RKO (cell line): ENCODE measurements around the gene MYBBP1A.
"Not testable (repeated sequence)": the region's sequence is repeated elsewhere in the genome, so short reads cannot be mapped to it uniquely, and the experiment has no call there.

Experiments
- DNase-seq: peaks from one replicate; pipeline ENCODE4 v3.0.0-alpha.2; 2016; ENCODE audit warnings: low spot score

The MYBBP1A gene

GRCh38 chr17:4590042-4590441 is 34.9 kb upstream of the MYBBP1A start:
- DNase-seq = not testable (repeated sequence)

GRCh38 chr17:4588898-4589625 is 33.9 kb upstream of the MYBBP1A start:
- no peak for DNase-seq

GRCh38 chr17:4588391-4588790 is 33.2 kb upstream of the MYBBP1A start:
- DNase-seq = no peak

- no peak for DNase-seq
These were observed 32.6 kb upstream of the MYBBP1A start for GRCh38 chr17:4587803-4588202.

- DNase-seq = no peak
These were observed 32.0 kb upstream of the MYBBP1A start for GRCh38 chr17:4587195-4587594.

- no peak for DNase-seq
These were observed 30.9 kb upstream of the MYBBP1A start for GRCh38 chr17:4586043-4586442.

- no peak for DNase-seq
These were observed 30.4 kb upstream of the MYBBP1A start for GRCh38 chr17:4585638-4585994.

GRCh38 chr17:4584917-4585637 is 29.9 kb upstream of the MYBBP1A start:
- DNase-seq = no peak

- DNase-seq = no peak
These were observed 29.1 kb upstream of the MYBBP1A start, which contains the start of gene SMTNL2 for GRCh38 chr17:4584101-4584916. Gene SMTNL2, plus strand, starts transcription at chr17:4584529. Its CDS starts 77 bp downstream, at chr17:4584606.

GRCh38 chr17:4583782-4584100 is 28.6 kb upstream of the MYBBP1A start:
- DNase-seq = no peak

GRCh38 chr17:4583206-4583605 is 28.0 kb upstream of the MYBBP1A start:
- no peak for DNase-seq

- no peak for DNase-seq
These were observed 27.5 kb upstream of the MYBBP1A start for GRCh38 chr17:4582691-4583090.

GRCh38 chr17:4582101-4582501 is 26.9 kb upstream of the MYBBP1A start:
- DNase-seq = no peak

GRCh38 chr17:4580291-4580690 is 25.1 kb upstream of the MYBBP1A start:
- DNase-seq = no peak

GRCh38 chr17:4579678-4580077 is 24.5 kb upstream of the MYBBP1A start:
- DNase-seq = no peak

- DNase-seq = not testable (repeated sequence)
These were observed 23.2 kb upstream of the MYBBP1A start for GRCh38 chr17:4578349-4578748.

- DNase-seq = no peak
These were observed 22.3 kb upstream of the MYBBP1A start for GRCh38 chr17:4577386-4577993.

GRCh38 chr17:4576729-4577322 is 21.6 kb upstream of the MYBBP1A start:
- DNase-seq = no peak

- DNase-seq = no peak
These were observed 21.0 kb upstream of the MYBBP1A start for GRCh38 chr17:4576161-4576558.

- DNase-seq = no peak
These were observed 19.4 kb upstream of the MYBBP1A start for GRCh38 chr17:4574448-4575045.

- no peak for DNase-seq
These were observed 18.5 kb upstream of the MYBBP1A start for GRCh38 chr17:4573669-4574068.

- no peak for DNase-seq
These were observed 17.9 kb upstream of the MYBBP1A start for GRCh38 chr17:4573115-4573514.
